Tibial nerve (tissue), 4 donors: Measurements from ENCODE around the gene LRGUK. TPM values are rescaled to one million over a fixed set of nuclear protein-coding genes. Genes with fewer than 3 reads are reported as not detected.

Experiments
- DNase-seq, 2 donors: peaks; one replicate each; pipeline ENCODE4 v3.0.0-alpha.2; 2019; ENCODE audit warnings: low spot score in 2 of 2
- H3K27ac ChIP-seq, 4 donors: fragments of 200-600 bp; sonication (generic) in 3 of 4; one replicate each; pipeline ENCODE4 v1.5.1; 2017 to 2019; ENCODE audit warnings: mild to moderate bottlenecking in 1 of 4
- H3K27me3 ChIP-seq, 2 donors: fragments of 200-600 bp; sonication (generic) in 1 of 2; one replicate each; pipeline versions ENCODE4 v1.5.1 to v1.6.0; 2017 to 2019
- H3K36me3 ChIP-seq, 3 donors: fragments of 200-600 bp; sonication (generic); one replicate each; pipeline ENCODE4 v1.5.1; 2018 to 2019
- H3K4me1 ChIP-seq, 4 donors: fragments of 200-600 bp; sonication (generic) in 3 of 4; one replicate each; pipeline ENCODE4 v1.5.1; 2017 to 2019
- H3K4me3 ChIP-seq, 4 donors: fragments of 200-600 bp; sonication (generic) in 3 of 4; one replicate each; pipeline ENCODE4 v1.5.1; 2017 to 2019; ENCODE audit warnings: mild to moderate bottlenecking in 1 of 4, moderate library complexity in 1 of 4
- H3K9me3 ChIP-seq, 4 donors: fragments of 200-600 bp; sonication (generic) in 3 of 4; one replicate each; pipeline ENCODE4 v1.5.1; 2017 to 2019
- CTCF ChIP-seq, 5 experiments: fragments of 200-600 bp in 3 of 5; fragments of 450-650 bp in 2 of 5; sonication (generic) in 3 of 5; IDR thresholded peaks; one replicate each; pipeline ENCODE4 v1.5.1; 2016 to 2019; ENCODE audit warnings: antibody characterized with exemption in 5 of 5, mild to moderate bottlenecking in 3 of 5, moderate library complexity in 2 of 5
- EP300 ChIP-seq, 2 donors: sonication (generic); formaldehyde crosslinking; IDR thresholded peaks; one replicate each; pipeline ENCODE4 v1.6.1; 2017; ENCODE audit warnings: antibody characterized with exemption in 2 of 2, mild to moderate bottlenecking in 1 of 2
- POLR2A ChIP-seq, 2 donors: fragments of 450-650 bp; IDR thresholded peaks; one replicate each; pipeline ENCODE4 v1.6.1; 2017; ENCODE audit warnings: antibody characterized with exemption in 2 of 2, mild to moderate bottlenecking in 2 of 2, moderate library complexity in 2 of 2
- WGBS, 2 donors: methylation state at CpG; one replicate each; pipeline ENCODE4 v1.1.5; 2018; 5-methylcytosine and 5-hydroxymethylcytosine counted together
- total RNA-seq, 4 donors: library from RNA; depleted of rRNA; stranded (reverse); fragments of >200 nt; gene quantifications; one replicate each; pipeline ENCODE4 v1.1.0, GENCODE V29; 2016

The LRGUK gene
- total RNA-seq, 4 donors from 2014 or later: 0.39 to 2.6 (median 1.5) TPM

GRCh38 chr7:134246347-134246746 lies 119.2 kb downstream of the LRGUK start:
- Histone ChIP-seq H3K27ac (no peak overlapping the region), H3K4me1 (no peaks in the 10 kb centered on the region), H3K4me3 (no peak overlapping the region), H3K27me3 (no peaks in the 10 kb centered on the region), H3K36me3 (no peaks in the 10 kb centered on the region), H3K9me3 (peaks cover 0 to 9% (median 0%) of the 10 kb centered on the region in 4 donors)
- TF ChIP-seq CTCF (IDR thresholded peaks at IDR 0.05): no peak
- no peak for TF ChIP-seq POLR2A (IDR thresholded peaks at IDR 0.05)
- TF ChIP-seq EP300 (IDR thresholded peaks at IDR 0.05): no peak
- 75 to 79% methylated on average over 3 of the region's 3 CpGs for WGBS, 2 donors
- no peak for DNase-seq

GRCh38 chr7:134246761-134247160 lies 119.6 kb downstream of the LRGUK start:
- H3K4me3 ChIP-seq: no peak overlapping the region
- no peak for DNase-seq
- no peaks in the 10 kb centered on the region for H3K27me3 ChIP-seq
- H3K36me3 ChIP-seq: no peaks in the 10 kb centered on the region
- no peak overlapping the region for H3K27ac ChIP-seq
- peaks cover 0 to 9% (median 0%) of the 10 kb centered on the region in 4 donors for H3K9me3 ChIP-seq
- H3K4me1 ChIP-seq: no peaks in the 10 kb centered on the region
- 76 to 78% methylated on average over 2 of the region's 2 CpGs for WGBS, 2 donors
- TF ChIP-seq EP300 (IDR thresholded peaks at IDR 0.05) (no peak), CTCF (IDR thresholded peaks at IDR 0.05) (no peak), POLR2A (IDR thresholded peaks at IDR 0.05) (no peak)

- no peak overlapping the region for H3K4me3 ChIP-seq
- 77 to 79% methylated on average over 3 of the region's 3 CpGs for WGBS, 2 donors
- no peak overlapping the region for H3K27ac ChIP-seq
These were observed 121.1 kb downstream of the LRGUK start for GRCh38 chr7:134248196-134248595.

GRCh38 chr7:134254311-134254710 lies 127.2 kb downstream of the LRGUK start:
- no peaks in the 10 kb centered on the region for H3K36me3 ChIP-seq
- peaks cover 0 to 4% (median 0%) of the 10 kb centered on the region in 4 donors for H3K9me3 ChIP-seq
- WGBS, 2 donors: 92 to 93% methylated on average over 3 of the region's 3 CpGs
- no peak overlapping the region for H3K27ac ChIP-seq
- TF ChIP-seq POLR2A (IDR thresholded peaks at IDR 0.05): no peak
- TF ChIP-seq EP300 (IDR thresholded peaks at IDR 0.05): no peak
- no peak for TF ChIP-seq CTCF (IDR thresholded peaks at IDR 0.05)
- DNase-seq: no peak
- no peaks in the 10 kb centered on the region for H3K27me3 ChIP-seq
- H3K4me3 ChIP-seq: no peak overlapping the region
- no peaks in the 10 kb centered on the region for H3K4me1 ChIP-seq

More at GRCh38 chr7:134248196-134248595, 121.1 kb downstream of the LRGUK start:
- no peak for TF ChIP-seq EP300 (IDR thresholded peaks at IDR 0.05)
- TF ChIP-seq CTCF (IDR thresholded peaks at IDR 0.05): no peak
- no peak for TF ChIP-seq POLR2A (IDR thresholded peaks at IDR 0.05)
- Histone ChIP-seq H3K9me3 (no peaks in the 10 kb centered on the region), H3K27me3 (no peaks in the 10 kb centered on the region), H3K4me1 (no peaks in the 10 kb centered on the region), H3K36me3 (no peaks in the 10 kb centered on the region)
- DNase-seq: no peak

GRCh38 chr7:134255814-134256213 lies 128.7 kb downstream of the LRGUK start:
- TF ChIP-seq CTCF (IDR thresholded peaks at IDR 0.05) (no peak), EP300 (IDR thresholded peaks at IDR 0.05) (no peak), POLR2A (IDR thresholded peaks at IDR 0.05) (no peak)
- Histone ChIP-seq H3K9me3 (peaks cover 0 to 4% (median 0%) of the 10 kb centered on the region in 4 donors), H3K4me3 (no peak overlapping the region), H3K4me1 (no peaks in the 10 kb centered on the region), H3K27ac (no peak overlapping the region), H3K27me3 (no peaks in the 10 kb centered on the region), H3K36me3 (no peaks in the 10 kb centered on the region)
- DNase-seq: no peak
- 79 to 87% methylated on average over 5 of the region's 5 CpGs for WGBS, 2 donors
